Stromal cell of bone marrow (primary cell): ENCODE measurements around the gene PIK3CG.
"Not testable (repeated sequence)": the region's sequence is repeated elsewhere in the genome, so short reads cannot be mapped to it uniquely, and the experiment has no call there.

Experiments
- DNase-seq: peaks from one replicate; pipeline ENCODE4 v3.0.0-alpha.2; 2012; ENCODE audit warnings: low read depth

The PIK3CG gene

DNA sequence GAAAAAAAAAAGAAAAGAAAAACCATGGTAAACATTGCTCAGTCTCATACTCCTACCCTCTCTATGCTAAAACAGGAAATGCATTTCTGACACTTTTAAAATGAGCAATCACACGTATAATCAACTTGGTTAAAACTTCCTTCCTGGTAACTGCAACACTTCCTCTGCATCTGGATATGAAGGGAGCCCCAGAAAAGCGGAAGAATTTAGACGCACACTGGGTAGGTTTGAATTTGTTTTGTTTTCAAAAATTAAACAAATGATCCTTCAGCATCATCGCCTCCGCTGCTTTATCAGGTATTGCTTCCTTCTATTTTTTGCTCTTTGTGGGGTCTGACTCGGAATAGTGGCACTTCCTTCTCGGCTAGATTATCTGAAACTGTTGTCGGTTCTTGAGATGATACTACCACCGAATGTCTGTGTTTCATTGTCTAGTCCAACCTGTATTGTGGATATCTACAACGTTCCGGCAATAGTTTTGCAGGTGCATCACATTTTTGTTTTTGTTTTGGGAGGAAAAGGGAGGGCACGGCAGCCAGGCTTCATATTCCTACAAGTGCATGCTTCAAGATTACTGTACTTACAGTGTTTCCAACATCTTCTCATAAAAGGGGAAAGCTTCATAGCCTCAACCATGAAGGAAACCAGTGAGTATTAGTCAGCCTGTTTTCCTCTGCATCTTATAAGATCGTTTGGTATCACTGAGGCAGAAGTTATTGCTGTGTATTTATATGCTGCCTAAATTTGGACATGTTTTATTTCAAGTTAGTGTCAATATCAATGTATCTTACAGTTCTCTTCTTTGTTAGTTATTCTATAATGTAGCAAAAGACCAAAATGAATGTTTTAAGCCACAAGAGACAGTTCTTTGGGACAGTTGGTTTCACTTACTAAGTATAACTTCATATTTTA, at the start of gene PIK3CG:
TSS of gene PIK3CG (plus strand) at position 153 of the 912 bp plus-strand sequence. CDS start 2,280 bp downstream, outside the sequence.
- no peak for DNase-seq

DNA sequence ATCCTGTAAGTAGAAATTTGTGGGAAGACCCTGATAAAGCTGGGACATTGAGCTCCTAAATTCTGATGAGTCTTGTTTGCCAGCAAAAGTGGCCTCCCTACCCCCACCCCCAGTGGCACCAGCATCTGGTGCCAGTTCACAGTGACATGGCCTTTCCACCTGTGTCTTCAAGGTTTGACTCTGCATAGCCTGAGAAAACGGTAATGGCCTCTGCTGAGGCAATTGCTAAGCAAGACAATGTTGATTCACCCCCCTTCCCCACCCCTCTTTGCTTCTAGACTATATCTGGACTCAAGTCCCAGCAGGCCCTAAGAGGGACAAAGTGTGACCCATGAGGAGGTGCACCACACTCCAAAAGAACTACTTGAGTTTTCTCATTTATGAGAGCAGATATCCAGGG, 48.0 kb upstream of the PIK3CG start:
- no peak for DNase-seq

DNA sequence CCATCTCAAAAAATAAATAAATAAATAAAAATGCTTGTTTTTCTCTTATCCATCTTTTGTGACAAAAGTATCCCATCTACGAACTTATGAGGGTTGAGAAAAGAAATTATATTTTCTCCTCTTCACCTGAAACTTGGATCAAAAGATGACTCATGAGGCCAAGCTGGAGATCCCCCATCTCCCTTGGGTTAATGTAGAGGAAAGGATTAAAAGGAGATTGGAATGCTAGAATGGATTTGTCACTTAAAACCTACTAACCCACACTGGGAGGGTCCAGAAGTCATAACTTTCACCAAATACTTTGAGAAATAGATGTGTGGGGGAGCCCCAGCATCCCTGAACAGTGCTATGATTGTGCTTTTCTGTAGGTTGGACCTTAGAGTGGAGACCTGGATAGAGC, 46.3 kb upstream of the PIK3CG start:
- DNase-seq, result no peak

DNA sequence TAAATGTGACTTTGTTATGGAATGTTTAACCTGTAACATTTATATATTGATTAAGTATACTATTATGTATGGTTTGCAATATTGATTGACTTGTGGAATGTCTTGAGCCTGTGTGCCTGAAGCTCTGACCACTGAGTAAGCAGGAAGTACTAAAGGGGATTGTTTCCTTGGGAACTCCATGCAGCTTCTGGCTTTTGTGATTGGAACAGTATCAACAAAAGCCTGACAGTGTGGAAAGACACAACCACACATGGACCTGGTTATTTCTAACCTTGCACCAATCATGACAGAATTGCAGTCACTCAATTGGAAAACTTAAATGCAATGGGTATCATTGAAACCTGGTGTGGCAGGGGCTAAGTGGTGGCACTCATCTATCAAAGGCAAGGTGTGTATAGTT, 45.5 kb upstream of the PIK3CG start:
- no peak for DNase-seq

DNA sequence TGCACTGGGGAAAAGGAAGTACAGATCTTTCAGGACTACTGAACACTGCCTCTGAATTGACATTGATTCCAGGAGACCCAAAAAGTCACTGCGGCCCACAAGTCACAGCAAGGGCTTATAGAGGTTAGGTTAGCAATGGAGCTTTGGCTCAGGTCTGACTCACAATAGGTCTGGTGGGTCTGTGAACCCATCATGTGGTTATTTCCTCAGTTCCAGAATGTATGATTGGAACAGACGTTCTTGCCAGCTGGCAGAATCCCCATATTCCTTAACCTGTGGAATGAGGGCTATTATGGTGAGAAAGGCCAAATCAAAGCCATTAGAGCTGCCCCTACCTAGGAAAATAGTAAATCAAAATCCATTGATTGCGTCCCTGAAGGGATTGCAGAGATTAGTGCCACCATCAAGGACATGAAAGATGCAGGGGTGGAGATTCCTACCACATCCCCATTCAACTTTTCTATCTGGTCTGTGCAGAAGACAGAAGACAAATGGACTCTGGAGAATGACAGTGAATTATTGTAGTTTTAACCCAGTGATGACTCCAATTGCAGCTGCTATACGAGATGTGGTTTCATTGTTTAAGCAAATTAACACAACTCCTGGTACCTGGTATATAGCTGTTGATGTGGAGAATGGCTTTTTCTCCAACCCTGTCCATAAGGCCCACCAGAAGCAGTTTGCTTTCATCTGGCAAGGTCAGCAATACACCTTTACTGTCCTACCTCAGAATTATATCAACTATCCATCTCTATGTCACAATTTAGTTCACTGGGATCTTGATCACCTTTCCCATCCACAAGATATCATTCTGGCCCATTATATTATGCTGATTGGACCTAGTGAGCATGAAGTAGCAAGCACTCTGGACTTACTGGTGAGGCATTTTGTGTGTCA, 44.5 kb upstream of the PIK3CG start:
- DNase-seq, result no peak

DNA sequence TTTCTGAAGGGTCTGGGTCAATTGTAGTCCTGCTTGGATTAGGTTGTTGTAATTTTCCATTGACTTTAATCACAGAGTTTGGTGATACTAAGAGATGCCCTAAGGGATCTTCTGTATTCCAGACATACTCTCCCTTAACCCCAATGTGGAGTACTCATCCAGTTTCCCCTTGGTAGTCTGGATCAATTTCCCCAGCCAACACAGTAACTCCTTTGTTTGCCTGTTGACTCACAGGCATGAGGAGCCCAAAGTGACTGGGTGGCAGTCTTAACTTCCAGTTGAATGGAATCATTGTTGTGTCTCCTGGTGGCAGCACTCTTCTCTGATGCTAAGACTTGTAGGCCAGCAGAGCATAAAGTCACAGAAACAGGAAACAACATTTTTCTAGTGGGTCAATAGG, 41.5 kb upstream of the PIK3CG start:
- DNase-seq, result peak; percentile 19

DNA sequence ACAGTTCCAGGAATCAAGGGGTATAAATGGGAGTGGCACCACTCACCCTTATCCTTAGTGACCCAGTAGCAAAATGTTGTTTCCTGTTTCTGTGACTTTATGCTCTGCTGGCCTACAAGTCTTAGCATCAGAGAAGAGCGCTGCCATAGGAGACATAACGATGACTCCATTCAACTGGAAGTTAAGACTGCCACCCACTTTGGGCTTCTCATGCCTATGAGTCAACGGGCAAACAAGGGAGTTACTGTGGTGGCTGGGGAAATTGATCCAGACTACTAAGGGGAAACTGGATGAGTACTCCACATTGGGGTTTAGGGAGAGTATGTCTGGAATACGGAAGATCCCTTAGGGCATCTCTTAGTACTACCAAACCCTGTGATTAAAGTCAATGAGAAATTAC, 40.6 kb upstream of the PIK3CG start:
- DNase-seq, result peak; percentile 58

DNA sequence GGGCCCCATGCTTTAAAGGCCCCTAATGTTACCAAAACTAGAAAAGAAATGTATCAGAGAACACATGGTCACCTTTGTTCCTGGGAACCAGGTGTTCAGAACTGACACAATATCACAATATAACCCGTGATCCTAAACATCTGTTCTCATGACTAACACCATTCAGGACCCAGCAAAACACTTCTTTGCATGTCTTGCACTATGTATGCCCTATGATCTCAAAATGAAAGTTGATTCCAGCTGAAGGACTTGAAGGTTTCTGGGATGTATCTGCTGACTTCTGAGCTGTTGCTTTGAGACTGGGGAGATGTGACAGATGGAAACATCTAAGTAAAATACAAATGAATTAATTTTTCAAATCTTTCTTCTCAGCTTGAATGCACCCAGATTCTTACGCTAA, 37.5 kb upstream of the PIK3CG start:
- no peak for DNase-seq

DNA sequence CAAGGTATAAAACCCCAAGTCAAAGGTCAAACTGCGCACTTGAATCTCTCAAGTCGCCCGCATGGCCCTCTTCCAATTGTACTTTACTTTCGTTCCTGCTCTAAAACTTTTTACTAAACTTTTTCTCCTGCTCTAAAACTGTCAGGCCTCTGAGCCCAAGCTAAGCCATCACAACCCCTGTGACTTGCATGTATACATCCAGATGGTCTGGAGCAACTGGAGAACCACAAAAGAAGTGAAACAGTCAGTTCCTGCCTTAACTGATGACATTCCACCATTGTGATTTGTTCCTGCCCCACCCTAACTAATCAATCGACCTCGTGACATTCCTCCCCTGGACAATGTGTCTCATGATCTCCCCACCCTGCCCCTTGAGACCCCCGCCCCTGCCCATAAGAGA, 35.6 kb upstream of the PIK3CG start:
- DNase-seq, result no peak

DNA sequence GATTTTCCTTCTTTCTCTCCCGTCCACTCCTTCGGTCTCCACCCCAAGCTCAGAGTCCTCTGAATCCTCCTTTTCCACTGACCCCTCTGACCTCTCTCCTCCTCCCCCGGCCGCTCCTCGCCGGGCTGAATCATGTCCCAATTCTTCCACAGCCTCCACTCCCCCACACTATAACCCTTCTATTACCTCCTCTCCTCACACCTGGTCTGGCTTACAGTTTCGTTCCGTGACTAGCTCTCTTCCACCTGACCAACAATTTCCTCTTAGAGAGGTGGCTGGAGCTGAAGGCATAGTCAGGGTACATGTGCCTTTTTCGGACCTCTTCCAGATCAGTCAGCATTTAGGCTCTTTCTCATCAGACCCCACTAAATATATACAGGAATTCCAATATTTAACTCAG, 34.2 kb upstream of the PIK3CG start:
- not testable (repeated sequence) for DNase-seq

DNA sequence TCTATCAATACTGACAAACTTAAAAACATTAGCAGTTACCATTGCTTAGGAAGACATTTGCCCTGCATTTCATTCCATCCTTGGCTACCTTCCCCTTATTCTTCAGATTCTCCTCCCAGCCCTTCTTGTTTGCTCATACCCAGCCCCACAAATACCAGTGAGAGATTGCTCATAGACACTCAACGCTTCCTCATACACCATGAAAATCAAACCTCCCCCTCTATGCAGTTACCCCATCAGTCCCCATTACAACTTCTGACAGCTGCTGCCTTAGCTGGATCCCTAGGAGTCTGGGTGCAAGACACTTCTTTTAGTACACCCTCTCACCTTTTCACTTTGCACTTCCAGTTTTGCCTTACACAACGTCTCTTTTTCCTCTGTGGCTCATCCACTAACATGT, 28.3 kb upstream of the PIK3CG start:
- DNase-seq, result no peak

DNA sequence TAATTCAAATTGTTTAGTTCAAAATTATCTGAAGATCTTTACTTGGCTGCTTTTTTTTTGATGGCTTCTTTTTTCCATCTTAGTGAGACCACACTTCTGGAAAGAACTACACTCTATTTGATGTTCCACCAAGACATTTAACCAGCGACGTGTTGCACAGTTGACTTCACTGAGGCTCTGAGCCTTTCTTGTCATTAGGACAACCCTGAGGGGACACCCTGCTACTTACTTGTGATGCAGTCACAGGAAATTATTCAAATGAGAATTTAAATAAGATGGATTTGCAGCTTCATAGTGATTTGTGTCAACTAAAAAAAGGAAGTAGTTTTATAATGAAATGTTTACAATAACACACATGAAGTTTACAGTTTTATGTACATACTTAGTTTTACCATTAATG, 25.6 kb upstream of the PIK3CG start:
- DNase-seq, result no peak

DNA sequence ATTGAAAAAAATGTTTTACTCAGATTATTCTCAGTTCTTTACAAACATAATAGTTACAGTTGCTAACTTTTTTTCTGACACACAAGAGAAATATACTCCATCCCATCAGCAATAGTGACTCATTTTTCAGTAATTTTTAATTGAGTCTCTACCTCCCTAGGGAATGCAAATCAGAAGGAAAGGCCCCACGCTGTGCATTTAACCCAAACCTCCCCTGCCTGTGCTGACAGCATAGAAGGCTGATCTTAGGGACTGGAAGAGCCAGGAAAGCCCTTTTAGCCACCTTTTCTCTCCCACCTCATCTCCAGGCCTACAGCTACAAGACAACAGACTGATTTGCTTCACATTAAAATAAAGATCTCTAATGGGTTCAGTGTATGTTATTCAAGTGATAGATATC, 24.7 kb upstream of the PIK3CG start:
- peak; percentile 77 for DNase-seq

DNA sequence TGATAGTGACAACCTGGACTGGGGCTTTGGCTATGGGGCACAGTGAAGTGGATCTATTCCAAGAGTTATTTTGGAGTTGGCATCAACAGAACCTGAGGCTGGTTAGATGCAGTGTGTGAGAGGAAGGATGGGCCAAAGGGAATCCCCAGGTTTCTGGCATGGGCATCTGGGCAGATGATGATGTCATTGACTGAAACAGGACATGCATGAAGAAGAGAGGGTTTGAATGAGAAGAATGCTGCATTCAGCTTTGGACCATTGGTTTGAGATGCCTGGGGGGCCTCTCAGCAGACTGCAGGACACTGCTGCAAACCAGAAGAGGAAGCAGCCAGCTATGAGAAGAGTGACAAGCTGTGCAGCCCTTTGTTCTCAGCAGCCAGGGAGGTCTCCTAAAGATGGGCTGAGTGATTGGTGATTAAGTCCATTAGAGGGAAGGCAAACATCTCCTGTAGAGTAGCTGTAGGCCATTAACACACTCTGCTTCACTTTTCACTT, 23.1 kb upstream of the PIK3CG start:
- no peak for DNase-seq

DNA sequence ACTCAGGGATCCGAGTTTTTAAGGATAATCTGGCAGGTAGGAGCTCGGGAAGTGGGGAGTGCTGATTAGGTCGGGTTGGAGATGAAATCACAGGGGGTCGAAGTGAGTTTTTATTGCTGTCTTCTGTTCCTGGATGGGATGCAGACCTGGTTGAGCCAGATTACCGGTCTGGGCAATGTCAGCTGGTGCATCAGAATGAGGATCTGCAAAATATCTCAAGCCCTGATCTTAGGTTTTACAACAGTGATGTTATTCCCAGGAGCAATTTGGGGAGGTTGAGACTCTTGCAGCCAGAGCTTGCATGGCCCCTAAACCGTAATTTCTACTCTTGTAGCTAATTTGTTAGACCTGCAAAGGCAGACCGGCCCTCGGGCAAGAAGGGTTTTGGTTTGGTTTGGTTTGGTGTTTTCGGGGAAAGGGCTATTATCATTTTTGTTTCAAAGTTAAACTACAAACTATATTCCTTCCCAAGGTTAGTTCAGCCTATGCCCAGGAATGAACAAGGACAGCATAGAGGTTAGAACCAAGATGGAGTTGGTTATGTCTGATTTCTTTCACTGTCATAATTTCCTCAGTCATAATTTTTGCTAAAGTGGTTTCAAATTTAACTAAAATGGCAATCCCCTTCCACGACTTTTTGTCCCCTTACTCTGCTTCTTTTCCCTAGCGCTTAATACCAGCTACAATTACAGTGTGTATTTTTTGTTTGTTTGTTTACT, 20.6 kb upstream of the PIK3CG start:
- DNase-seq, result no peak

DNA sequence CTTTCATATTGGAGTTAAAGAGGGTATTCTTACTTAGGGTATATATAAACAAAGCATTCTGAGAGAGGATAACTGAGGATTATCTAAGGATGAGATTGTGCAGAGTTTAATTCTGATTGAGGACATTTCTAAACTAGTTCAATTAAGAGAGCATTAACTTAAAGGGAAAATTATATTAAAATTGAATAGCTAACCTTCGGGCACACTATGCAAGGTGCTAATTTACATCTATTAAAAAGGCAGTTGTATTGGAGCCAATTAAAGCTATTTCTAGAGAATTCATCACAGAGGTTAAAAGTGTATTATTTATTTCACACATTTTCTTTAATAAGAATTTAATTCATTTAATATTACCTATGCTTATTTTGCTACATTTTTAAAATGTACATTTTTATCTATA, 17.0 kb upstream of the PIK3CG start:
- no peak for DNase-seq

DNA sequence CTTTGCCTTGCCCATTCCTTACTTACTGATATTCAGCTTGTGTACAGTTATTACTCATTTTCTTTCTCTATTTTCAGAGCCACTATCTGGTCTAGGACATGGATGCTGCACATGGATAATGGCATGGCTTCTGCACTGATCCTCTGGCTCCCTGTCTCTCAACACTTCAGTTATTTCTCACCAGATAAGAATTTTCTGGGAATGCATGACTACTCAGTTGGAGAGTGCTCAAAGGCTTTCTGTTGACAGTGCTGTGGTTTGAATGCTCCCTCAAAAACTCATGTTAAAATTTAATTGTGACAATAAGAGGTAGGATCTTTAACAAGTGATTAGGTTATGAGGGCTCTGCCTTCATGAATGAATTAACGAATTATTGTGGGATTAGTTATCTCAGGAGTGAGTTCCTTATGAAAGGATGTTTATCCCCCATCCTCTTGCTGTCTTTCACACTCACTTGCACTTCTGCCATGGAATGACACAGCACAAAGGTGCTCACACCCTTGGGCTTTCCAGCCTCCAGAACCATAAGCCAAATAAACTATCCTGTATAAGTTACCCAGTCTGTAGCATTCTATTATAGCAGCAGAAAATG, 16.1 kb upstream of the PIK3CG start:
- peak; percentile 49 for DNase-seq

DNA sequence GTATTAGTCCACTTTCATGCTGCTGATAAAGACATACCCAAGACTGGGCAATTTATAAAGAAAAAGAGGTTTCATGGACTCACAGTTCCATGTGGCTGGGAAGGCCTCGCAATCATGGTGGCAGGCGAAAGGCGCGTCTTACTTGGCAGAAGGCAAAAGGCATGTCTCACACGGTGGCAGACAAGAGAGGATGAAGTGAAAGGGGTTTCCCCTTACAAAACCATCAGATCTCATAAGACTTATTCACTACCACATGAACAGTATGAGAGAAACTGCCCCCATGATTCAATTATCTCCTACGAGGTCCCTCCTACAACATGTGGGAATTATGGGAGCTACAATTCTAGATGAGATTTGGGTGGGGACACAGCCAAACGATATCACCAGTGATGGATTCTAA, 13.4 kb upstream of the PIK3CG start:
- DNase-seq, result not testable (repeated sequence)

DNA sequence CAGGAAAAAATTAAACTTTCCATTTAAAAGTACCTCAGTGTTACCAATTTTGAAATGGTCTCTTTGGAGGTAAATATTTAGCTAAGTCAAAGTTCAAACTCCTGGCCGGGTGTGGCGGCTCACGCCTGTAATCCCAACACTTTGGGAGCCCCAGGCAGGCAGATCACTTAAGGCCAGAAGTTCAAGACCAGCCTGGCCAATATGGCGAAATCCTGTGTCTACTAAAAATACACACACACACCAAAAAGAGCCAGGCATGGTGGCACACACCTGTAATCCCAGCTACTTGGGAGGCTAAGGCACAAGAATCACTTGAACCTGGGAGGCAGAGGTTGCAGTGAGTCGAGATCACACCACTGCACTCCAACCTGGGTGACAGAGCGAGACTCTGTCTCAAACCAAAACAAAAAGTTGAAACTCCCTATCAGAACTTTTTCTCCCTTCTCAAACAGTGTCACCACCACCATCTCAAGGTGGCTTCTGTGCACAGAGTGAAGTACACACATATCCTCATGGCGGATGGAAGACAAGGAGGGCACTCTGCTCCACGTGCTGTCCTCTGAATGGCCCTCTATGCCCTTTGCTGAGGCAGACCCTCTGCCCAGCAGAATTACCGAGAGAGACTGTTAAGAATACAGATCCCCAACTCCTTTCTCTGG, 11.7 kb upstream of the PIK3CG start:
- no peak for DNase-seq

DNA sequence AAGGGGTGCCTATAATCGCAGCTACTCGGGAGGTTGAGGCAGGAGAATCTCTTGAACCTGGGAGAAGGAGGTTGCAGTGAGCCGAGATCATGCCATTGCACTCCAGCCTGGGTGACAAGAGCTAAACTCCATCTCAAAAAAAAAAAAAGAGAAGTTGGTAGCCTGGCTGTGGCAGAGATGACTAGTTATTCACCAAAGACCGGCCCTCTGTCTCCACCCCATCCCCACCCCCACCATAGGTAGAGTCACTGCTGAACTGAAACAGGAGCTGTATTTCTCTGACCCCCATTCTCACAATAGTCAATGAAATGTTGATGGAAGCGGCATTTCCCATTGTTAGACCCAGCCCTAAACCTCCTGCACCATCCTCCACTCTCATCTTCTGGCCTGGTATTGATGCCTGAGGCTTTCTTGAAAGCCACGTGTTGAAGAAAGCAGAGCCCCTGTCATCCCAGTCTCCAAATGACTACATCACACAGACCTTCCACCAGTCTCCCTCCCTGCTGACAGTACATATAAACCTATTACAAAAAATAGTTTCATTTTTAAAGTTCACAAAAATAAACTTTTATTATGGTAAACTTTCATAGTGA, 9.4 kb upstream of the PIK3CG start:
- DNase-seq, result no peak
